ENCODE measurements around the gene TLCD2.
A peak's percentile ranks its signal among the peaks of the same experiment; 100 is the strongest.

Gene TLCD2

GRCh38 chr17:1716912-1717695 is 6.9 kb upstream of the TLCD2 start:
- no peak for TF ChIP-seq CTCF (IDR thresholded peaks at IDR 0.05; ENCODE audit: control extremely low read depth, extremely low read depth, low read depth, missing control alignments)
- ChIA-PET POLR2A (interaction anchor here (0.6 to 2.4 kb wide), 12 partner anchors 8 to 338 kb away, joined by 3 to 15 read pairs (median 5); partner anchors contain the start of genes HIC1, SMYD4 and WDR81), CTCF (interaction anchor here (0.6 to 2.2 kb wide), 11 partner anchors 10 to 312 kb away, joined by 3 to 9 read pairs (median 3); partner anchors contain the start of gene RILP)
- peak; percentile 91 for DNase-seq (ENCODE audit: extremely low spot score)

GRCh38 chr17:1716076-1716911 is 6.1 kb upstream of the TLCD2 start:
- ChIA-PET POLR2A (interaction anchor here (0.6 to 2.4 kb wide), 19 partner anchors 9 to 837 kb away, joined by 3 to 15 read pairs (median 4); partner anchors contain the start of genes HIC1, INPP5K, RILP and SMYD4), CTCF (interaction anchor here (0.9 to 2.2 kb wide), 9 partner anchors 9 to 150 kb away, joined by 3 to 9 read pairs (median 4); partner anchors contain the start of gene RILP)
- peak; percentile 100 for DNase-seq (ENCODE audit: extremely low spot score)
- no peak for TF ChIP-seq CTCF (IDR thresholded peaks at IDR 0.05; ENCODE audit: control extremely low read depth, extremely low read depth, low read depth, missing control alignments)

GRCh38 chr17:1715803-1716075 is 5.6 kb upstream of the TLCD2 start:
- no peak for TF ChIP-seq CTCF (IDR thresholded peaks at IDR 0.05; ENCODE audit: control extremely low read depth, extremely low read depth, low read depth, missing control alignments)
- CTCF ChIA-PET: interaction anchor here (1.0 to 2.2 kb wide), 5 partner anchors 35 to 67 kb away, joined by 3 to 9 read pairs (median 4); partner anchors contain the start of gene RILP

GRCh38 chr17:1714980-1715802 is 5.0 kb upstream of the TLCD2 start:
- POLR2A ChIA-PET: interaction anchor here (1.0 to 2.4 kb wide), 6 partner anchors 10 to 322 kb away, joined by 3 to 15 read pairs (median 5); partner anchors contain the start of genes INPP5K and WDR81
- no peak for TF ChIP-seq CTCF (IDR thresholded peaks at IDR 0.05; ENCODE audit: control extremely low read depth, extremely low read depth, low read depth, missing control alignments)
- CTCF ChIA-PET: interaction anchor here (1.0 to 2.2 kb wide), 3 partner anchors 49 to 68 kb away, joined by 3 to 9 read pairs (median 5); partner anchors contain the start of gene RILP
- no peak for DNase-seq (ENCODE audit: extremely low spot score)

More at GRCh38 chr17:1715803-1716075, 5.6 kb upstream of the TLCD2 start:
- POLR2A ChIA-PET: interaction anchor here (0.6 to 2.4 kb wide), 12 partner anchors 9 to 322 kb away, joined by 3 to 15 read pairs (median 4); partner anchors contain the start of genes INPP5K and WDR81
- DNase-seq (ENCODE audit: extremely low spot score): no peak

- no peak for TF ChIP-seq CTCF (IDR thresholded peaks at IDR 0.05; ENCODE audit: control extremely low read depth, extremely low read depth, low read depth, missing control alignments)
- ChIA-PET POLR2A (no interaction called here), CTCF (interaction anchor here (1.2 kb wide), 1 partner anchor 13 kb away, joined by 3 read pairs; no protein-coding TSS in a partner anchor)
- no peak for DNase-seq (ENCODE audit: extremely low spot score)
These were observed 4.3 kb upstream of the TLCD2 start for GRCh38 chr17:1714427-1714979.
